ENCODE measurements around the gene KPNA2.
A peak's percentile ranks its signal among the peaks of the same experiment; 100 is the strongest.

DNA sequence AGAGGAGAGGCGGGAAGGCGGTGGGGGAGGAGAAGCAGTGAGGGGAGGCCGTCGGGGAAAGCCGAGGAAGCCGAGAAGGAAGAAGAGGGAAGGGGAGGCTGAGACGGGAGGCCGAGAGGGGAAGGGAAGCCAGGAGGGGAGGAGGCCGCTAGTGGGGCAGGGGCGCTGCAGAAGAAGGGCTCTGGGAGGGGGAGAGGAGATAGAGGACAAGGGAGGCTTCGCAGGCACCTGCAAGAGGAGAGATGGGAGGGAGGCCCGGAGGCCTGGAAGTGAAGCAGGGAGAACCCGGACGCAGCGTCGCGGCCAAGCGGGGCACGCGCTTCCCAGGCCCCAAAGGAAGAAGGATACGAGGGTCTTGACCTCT lies 41.6 kb upstream of the KPNA2 start:
- TF ChIP-seq POLR2AphosphoS5 (IDR thresholded peaks at IDR 0.05): no peak
- TF ChIP-seq, protein P1, sequence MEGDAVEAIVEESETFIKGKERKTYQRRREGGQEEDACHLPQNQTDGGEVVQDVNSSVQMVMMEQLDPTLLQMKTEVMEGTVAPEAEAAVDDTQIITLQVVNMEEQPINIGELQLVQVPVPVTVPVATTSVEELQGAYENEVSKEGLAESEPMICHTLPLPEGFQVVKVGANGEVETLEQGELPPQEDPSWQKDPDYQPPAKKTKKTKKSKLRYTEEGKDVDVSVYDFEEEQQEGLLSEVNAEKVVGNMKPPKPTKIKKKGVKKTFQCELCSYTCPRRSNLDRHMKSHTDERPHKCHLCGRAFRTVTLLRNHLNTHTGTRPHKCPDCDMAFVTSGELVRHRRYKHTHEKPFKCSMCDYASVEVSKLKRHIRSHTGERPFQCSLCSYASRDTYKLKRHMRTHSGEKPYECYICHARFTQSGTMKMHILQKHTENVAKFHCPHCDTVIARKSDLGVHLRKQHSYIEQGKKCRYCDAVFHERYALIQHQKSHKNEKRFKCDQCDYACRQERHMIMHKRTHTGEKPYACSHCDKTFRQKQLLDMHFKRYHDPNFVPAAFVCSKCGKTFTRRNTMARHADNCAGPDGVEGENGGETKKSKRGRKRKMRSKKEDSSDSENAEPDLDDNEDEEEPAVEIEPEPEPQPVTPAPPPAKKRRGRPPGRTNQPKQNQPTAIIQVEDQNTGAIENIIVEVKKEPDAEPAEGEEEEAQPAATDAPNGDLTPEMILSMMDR (IDR thresholded peaks at IDR 0.05; ENCODE audit: poor library complexity, severe bottlenecking): no peak
- TF ChIP-seq MXI1 (conservative IDR thresholded peaks at IDR 0.05; ENCODE audit: poor library complexity, severe bottlenecking): peak; percentile 32
- TF ChIP-seq RAD21 (conservative IDR thresholded peaks at IDR 0.05): no peak
